SHP77 (cell line): ENCODE data around the gene RPL39L.
A peak's percentile ranks its signal among the peaks of the same experiment; 100 is the strongest.
"Not testable (repeated sequence)": the region's sequence is repeated elsewhere in the genome, so short reads cannot be mapped to it uniquely, and the experiment has no call there.

Experiments
- DNase-seq, 2 experiments: peaks; one replicate each; lab custom pipeline; 2025; lab: John Stamatoyannopoulos, UW

Gene RPL39L

GRCh38 chr3:187136936-187137335, 2.4 kb downstream of the RPL39L start:
- no peak for DNase-seq

- DNase-seq, result no peak
Observed at GRCh38 chr3:187136337-187136736, 3.0 kb downstream of the RPL39L start.

DNA sequence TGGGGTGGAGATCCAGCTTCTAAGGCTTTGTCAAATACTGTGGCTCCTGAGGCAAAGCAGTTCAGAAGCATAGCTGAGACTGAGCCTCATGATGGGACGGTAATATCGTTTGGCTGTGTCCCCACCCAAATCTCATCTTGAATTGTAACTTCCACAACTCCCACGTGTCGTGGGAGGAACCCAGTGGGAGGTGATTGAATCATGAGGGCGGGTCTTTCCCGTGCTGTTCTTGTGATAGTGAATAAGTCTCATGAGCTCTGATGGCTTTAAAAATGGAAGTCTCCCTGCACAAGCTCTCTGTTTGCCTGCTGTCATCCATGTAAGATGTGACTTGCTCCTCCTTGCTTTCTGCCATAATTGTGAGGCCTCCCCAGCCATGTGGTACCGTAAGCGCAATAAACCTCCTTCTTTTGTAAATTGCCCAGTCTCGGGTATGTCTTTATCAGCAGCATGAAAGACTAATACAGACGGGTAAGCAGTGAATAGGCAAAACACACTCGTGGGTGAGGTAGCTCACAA, 4.1 kb downstream of the RPL39L start:
- DNase-seq, result not testable (repeated sequence)

- DNase-seq, result not testable (repeated sequence)
Observed at GRCh38 chr3:187133181-187133580, 6.1 kb downstream of the RPL39L start.

GRCh38 chr3:187132666-187133065, 6.6 kb downstream of the RPL39L start:
- no peak for DNase-seq

- no peak for DNase-seq
Observed at GRCh38 chr3:187131981-187132380, 7.3 kb downstream of the RPL39L start.

- no peak for DNase-seq
Observed at GRCh38 chr3:187130346-187131066, 8.8 kb downstream of the RPL39L start.

DNA sequence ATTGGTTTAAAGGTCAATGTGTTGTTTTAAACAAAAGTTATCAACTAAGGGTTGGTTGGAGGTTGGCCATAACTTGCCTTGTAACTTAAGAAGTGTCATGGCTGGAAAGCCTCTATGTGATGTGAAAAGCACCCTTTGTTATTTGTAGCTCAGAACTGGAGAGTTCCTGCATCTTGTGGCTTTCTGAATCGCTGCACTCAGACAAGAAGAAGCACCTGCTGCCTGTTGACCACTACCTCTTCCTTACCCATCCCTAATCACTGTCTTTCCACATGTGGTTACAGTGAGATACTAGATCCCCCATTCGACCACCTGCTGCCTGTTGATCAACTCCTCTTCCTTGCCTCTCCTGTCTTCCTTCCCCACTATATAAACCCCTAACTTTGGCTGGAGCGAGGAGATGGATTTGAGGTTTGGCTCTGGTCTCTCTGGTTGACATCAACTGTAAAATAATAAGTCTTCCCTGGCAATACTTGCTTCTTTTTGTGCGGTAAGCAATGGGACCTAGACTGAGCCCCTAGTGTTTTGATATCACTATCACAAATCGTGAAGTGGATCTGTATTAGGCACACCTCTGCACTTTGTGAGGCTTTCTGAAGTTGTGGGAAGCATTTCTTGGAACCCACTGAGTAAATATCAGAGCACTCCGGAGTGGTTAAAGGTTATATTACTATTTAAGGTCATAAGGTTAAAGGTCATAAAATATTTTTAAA, 13.8 kb downstream of the RPL39L start:
- no peak for DNase-seq

DNA sequence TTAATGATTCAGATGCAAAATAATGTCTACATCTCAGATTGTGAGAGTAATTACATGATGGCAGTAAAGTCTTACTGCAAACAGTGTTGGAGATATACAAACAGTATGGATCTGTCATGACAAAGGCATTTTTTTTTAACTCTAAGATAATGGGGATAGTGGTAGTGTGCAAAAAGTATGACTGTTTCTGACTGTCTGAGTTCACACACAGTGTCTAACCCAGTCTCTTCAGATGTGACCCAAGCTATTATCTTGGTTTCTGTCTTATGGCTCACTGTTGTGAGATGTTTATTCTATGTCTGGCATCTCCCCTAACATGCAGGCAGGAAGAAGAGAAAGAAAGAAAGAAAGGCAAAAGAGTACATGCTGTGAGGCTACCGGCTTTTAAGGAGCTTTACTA, 17.0 kb downstream of the RPL39L start:
- no peak for DNase-seq

DNA sequence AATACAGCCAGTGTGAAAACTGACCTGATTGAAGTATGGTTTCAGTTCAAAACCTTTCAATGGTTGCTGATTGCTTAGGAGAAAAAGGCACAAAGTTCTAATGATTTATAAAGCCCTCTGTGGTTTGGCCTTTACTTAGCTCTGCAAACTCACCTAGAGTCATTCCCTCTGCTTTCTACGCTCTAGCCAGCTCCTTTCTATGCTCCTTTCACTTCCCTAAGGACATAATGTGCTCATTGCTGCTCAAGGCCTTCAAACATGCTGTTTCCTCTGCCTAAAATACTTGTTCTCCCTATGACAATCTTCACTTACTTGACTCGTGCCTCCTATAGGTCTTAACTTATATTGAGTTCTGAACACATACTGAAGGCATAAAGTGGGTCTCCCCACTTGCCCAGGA, 19.0 kb downstream of the RPL39L start:
- DNase-seq, result no peak

DNA sequence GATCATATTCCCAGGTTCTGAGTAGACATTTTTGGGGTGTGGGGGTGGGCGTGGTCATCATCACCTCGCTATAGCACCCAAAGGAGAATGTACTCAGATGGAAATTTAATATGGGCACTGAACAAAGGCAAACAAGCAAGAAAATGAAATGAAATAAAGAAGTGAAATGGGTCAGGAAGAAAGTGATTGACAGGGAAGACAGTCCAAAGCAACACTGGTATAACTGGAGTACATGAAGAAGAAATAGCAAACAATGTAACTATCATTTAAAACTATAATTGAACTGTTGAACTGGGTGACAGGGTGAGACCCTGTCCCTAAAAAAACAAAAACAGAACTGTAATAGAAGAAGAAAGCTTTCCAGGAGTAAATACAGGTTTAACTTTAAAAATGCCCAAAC, 24.8 kb downstream of the RPL39L start:
- no peak for DNase-seq

DNA sequence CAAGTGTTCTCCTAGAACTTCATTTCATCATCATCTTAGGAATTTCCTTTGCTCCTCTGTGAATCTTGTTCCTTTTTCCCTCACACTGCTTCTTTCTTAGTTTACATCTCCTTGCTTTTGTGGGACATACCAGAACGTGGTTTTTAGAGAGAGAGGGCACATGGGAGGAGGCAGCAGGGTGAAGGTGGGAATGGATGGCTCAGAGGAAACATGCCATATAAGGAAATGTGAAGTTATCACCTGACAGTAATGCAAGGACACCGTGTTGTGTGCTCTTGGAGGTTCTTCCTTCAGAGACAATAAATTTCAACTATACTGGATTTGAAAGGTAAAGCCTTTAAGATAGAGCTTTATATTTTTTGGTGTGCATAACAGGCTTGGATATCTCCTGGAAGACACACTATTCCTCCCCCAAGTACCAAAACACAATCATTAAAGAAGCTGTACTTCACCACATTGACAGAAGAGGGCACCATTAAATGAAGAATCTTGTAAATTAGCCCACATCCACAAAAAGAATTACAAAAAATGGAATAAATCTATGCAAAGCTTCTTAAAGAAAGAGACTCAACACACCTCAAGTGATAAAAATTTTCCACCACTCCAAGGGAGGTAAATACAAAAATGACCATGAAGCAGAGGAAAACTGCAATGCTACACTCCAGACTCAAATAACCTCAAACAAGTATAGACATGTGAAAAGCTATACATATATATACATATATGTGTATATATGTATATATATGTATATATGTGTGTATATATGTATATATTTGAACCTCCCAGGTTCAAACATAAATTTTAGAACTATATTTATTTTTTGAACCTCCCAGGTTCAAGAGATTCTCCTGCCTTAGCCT, 26.1 kb downstream of the RPL39L start:
- DNase-seq, result no peak

DNA sequence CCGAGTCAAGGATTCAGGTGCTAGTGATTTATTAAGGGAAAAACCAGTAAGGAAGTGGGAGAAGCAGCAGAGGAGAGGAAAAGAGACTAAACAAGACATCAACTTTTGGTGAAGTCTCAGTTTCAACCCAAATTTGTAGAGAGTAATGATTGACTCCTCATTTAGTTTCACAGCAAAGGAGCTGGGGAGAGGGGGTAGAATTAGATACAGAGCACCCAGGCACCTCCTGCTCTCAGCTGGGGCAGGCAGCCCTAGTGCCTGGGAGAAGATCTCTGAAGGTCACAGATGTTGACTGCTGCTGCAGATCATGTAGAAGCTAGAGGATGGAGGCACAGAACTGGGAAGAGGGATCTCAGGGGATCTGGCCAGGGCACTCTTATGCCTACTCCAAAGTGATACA, 29.1 kb downstream of the RPL39L start:
- no peak for DNase-seq

- no peak for DNase-seq
Observed at GRCh38 chr3:187107989-187108388, 31.3 kb downstream of the RPL39L start.

DNA sequence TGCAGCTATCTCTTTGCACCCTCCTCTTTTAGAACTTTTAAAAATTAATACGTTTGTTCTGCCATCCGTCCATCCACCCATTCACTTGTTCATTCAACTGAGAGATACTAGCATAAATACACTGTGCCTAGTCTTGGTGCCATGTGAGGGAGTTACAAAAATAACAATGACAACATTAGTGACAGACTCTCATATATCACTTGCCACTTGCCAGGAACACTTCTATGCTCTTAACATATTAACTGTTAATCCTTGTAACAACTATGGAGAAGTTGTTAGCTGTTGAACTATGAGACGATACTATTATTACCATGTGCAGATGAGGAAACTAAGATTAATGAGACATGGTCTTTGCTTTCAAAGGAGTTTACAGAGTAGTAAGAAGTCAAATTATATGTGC, 33.6 kb downstream of the RPL39L start:
- no peak for DNase-seq

DNA sequence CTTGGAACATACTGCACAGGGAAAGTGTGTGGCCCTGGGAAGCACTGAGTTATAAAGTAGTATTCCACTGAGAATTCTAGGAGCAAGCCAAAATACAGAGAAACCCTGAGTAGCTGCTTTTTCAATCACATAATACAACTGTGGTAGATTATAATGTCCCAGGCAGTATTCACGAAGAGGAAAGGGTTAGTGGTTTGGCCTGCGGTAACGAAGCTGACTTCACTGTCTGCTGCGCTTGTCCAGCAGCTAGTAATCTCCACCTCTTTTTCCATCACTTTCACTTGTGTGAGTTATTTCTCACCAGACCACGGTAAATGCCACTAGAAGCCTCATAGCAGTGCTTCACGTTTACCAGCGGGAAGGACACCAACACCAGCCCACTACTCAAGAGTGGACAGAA, 34.4 kb downstream of the RPL39L start:
- no peak for DNase-seq

DNA sequence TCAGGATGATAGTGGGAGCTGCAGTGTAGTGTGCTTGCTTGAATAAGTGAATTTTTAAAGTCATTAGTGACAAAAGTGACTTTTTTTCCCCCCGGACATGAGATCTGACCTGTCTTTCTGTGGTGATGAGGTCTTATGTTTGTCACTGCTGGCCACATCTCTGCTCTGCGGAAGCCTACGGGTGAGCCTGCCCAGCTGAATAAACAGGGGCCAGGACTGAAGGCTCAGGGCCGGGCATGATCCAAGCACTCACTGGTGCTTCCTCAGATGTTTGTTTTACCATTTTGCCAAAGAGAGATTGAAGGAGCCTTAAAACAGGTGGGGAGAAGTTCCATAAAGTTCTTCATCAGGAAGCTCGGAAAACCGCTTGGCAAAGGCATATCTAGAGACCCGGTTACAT, 35.0 kb downstream of the RPL39L start:
- DNase-seq, result peak in 1 of 2 experiments; percentile 5

DNA sequence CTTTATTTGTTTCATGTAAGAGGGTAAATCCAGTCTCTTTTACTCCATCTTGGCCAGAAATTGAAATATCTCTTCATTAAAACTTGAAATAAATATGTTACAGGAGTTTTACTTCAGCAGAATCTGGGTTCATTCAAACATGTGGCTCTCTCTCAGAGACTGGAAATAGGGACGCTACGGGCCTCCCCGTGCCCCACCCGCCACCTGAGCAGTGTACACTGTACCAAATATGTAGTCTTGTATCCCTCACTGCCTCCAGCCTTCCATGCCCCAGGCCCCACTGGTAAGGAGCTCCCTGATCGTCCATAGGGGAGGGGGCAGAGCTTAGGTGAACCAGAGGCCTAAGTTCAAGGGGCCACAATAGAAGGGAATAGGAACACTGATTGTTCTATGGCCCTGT, 36.0 kb downstream of the RPL39L start:
- DNase-seq, result no peak

- DNase-seq, result no peak
Observed at GRCh38 chr3:187102073-187102634, 37.1 kb downstream of the RPL39L start.

DNA sequence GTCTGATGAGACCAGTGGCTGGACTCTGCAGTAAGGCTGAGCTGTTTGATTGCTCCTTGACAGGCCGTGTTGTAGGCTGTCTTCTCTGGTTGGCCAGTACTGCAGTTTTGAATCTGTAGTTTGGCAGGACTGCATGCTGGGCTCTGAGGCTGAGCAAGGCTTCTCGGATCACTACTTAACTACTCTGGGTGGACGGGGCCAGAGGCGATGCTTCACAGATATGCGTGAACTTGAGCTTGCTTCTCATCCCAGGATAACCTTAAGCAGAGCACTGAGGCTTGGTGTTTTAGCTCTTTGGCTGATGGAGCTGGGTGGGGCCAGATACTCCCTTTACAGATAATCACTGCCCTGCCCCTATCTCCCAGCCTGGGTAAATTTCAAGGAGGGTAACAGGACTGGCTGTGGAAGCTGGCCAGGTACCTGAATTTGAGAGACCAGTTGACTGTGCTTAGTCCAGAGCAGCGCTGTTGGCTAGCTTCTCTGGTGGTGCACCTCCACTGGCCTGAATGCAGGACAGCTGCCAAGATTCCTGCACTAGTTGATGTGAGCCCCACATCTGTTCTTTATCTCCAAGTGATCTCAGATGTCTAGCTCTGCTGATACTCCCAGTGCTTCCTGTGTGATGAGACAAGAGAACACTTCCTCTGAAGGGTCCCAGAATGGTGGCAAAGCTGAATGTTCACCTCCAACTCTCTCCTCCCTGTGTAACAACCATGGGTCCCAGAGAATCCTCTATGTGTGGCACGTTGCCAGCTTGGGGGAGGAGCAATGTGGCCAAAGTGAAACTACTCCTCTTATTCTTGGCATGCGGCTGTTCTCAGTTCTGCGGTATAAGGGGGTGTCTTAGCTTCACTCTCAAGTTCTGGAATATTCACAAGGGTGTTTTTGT, 37.9 kb downstream of the RPL39L start:
- DNase-seq, result peak in 1 of 2 experiments; percentile 22

DNA sequence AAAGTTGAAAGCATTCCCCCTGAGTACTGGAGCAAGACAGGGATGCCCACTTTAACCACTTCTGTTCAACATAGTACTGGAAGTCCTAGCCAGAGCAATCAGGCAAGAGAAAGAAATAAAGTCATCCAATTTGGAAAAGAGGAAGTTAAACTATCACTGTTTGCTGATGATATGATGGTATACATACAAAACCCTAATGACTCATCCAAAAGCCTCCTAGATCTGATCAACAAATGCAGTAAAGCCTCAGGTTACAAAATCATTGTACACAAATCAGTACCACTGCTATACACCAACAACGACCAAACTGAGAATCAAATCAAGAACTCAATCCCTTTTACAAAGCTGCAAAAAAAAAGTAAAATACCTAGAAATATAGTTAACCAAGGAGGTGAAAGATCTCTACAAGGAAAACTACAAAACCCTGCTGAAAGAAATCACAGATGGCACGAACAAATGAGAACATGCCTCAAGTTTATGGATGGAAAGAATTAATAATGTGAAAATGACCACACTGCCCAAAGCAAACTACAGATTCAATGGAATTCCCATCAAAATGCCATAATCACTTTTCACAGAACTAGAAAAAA, 40.3 kb downstream of the RPL39L start:
- no peak for DNase-seq
